GM23248 (cell line): Measurements from ENCODE around the gene G2E3.

Source experiments
- EZH2 ChIP-seq: fragments of 200-600 bp; sonication (generic); IDR thresholded peaks from 2 replicates; pipeline ENCODE4 v1.6.1; 2018; ENCODE audit warnings: antibody characterized with exemption, mild to moderate bottlenecking; ENCODE audit not compliant: insufficient read depth, poor library complexity, severe bottlenecking
- EZH2phosphoT487 ChIP-seq: fragments of 200-600 bp; sonication (generic); IDR thresholded peaks from 2 replicates; pipeline ENCODE4 v1.6.1; 2018; ENCODE audit warnings: antibody characterized with exemption, moderate library complexity, mild to moderate bottlenecking, low read depth; ENCODE audit not compliant: insufficient read depth

DNA sequence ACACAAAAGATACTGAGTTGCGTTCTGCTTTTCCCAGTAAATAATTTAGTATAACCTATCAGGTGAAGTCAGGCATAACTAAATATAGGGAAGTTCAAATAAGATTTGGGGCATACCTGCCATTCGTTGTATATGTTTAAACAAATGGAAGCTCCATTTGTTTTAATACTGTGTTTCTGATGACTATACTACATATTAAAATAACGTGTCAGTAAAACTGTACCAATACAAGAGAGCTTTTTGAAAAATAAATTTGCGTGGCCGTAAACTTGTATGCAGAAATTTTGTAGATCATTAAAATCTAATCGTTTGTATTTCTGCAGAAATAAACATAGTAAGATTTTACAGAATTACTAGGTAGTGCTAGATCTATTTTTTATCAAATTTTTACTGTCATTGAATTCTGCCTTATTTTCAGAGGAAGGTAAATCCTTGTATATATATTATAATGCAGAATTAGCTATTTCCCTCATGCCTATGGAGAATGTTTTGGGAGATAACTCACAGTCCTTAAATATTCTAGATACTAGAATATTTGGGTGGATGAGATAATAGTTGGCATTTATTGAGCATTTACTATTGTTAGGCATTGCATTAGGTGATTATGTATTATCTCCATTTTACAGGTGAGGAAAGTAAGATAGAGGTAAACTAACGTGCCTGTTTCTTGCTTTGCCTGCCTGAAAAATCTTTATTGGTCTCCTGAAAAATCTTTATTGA lies 64.6 kb downstream of the G2E3 start:
- no peak for TF ChIP-seq EZH2
- no peak for TF ChIP-seq EZH2phosphoT487
